ENCODE data around the gene DAGLA. TPM values are rescaled to one million over a fixed set of nuclear protein-coding genes. Genes with fewer than 3 reads are reported as not detected.

The DAGLA gene
- total RNA-seq, 4 donors from 2014 or later = 1.7 to 6.9 (median 2.9) TPM

- WGBS, 2 donors = 78 to 85% methylated on average over 4 to 11 of the region's 11 CpGs
These were observed 2.9 kb downstream of the DAGLA start for GRCh38 chr11:61682906-61683675.

GRCh38 chr11:61683961-61684869, 4.0 kb downstream of the DAGLA start:
- 42 to 46% methylated on average over 20 to 26 of the region's 27 CpGs for WGBS, 2 donors
- H3K36me3 ChIP-seq = no peaks in the 10 kb centered on the region
- no peak for DNase-seq
- no peaks in the 10 kb centered on the region for H3K9me3 ChIP-seq
- H3K27me3 ChIP-seq = peaks cover 0 to 46% (median 0%) of the 10 kb centered on the region in 4 donors
- no peak overlapping the region for H3K4me3 ChIP-seq
- intact Hi-C loops (cut with DNase I) = no loop called here
- H3K27ac ChIP-seq = no peak overlapping the region
- TF ChIP-seq CTCF (IDR thresholded peaks at IDR 0.05) = no peak
- TF ChIP-seq POLR2A (IDR thresholded peaks at IDR 0.05) = no peak
- H3K4me1 ChIP-seq = peaks cover 22 to 93% (median 30%) of the 10 kb centered on the region in 3 donors

More at GRCh38 chr11:61682906-61683675, 2.9 kb downstream of the DAGLA start:
- Histone ChIP-seq H3K9me3 (no peaks in the 10 kb centered on the region), H3K4me3 (no peak overlapping the region), H3K27ac (no peak overlapping the region), H3K36me3 (no peaks in the 10 kb centered on the region), H3K27me3 (peaks cover 0 to 56% (median 0%) of the 10 kb centered on the region in 4 donors), H3K4me1 (peaks cover 13 to 89% (median 22%) of the 10 kb centered on the region in 3 donors)
- DNase-seq = no peak
- TF ChIP-seq POLR2A (IDR thresholded peaks at IDR 0.05) (no peak), CTCF (IDR thresholded peaks at IDR 0.05) (no peak)
- intact Hi-C loops (cut with DNase I) = no loop called here

- Histone ChIP-seq H3K27ac (no peak overlapping the region), H3K4me1 (peaks cover 22 to 93% (median 31%) of the 10 kb centered on the region in 3 donors), H3K27me3 (peaks cover 0 to 38% (median 0%) of the 10 kb centered on the region in 4 donors), H3K36me3 (no peaks in the 10 kb centered on the region), H3K4me3 (no peak overlapping the region), H3K9me3 (no peaks in the 10 kb centered on the region)
- DNase-seq = no peak
- TF ChIP-seq POLR2A (IDR thresholded peaks at IDR 0.05) (no peak), CTCF (IDR thresholded peaks at IDR 0.05) (no peak)
- WGBS, 2 donors = 77 to 85% methylated on average over 11 to 13 of the region's 14 CpGs
- intact Hi-C loops (cut with DNase I) = no loop called here
These were observed 4.9 kb downstream of the DAGLA start for GRCh38 chr11:61684870-61685616.

- Histone ChIP-seq H3K27me3 (peaks cover 0 to 35% (median 0%) of the 10 kb centered on the region in 4 donors), H3K27ac (no peak overlapping the region), H3K36me3 (no peaks in the 10 kb centered on the region), H3K4me3 (no peak overlapping the region), H3K4me1 (peaks cover 20 to 95% (median 31%) of the 10 kb centered on the region in 3 donors), H3K9me3 (no peaks in the 10 kb centered on the region)
- TF ChIP-seq CTCF (IDR thresholded peaks at IDR 0.05) (no peak), POLR2A (IDR thresholded peaks at IDR 0.05) (no peak)
- DNase-seq = no peak
- WGBS, 2 donors = 62 to 74% methylated on average over 8 to 9 of the region's 9 CpGs
- intact Hi-C loops (cut with DNase I) = no loop called here
These were observed 5.4 kb downstream of the DAGLA start for GRCh38 chr11:61685617-61685967.
